ENCODE data around the gene NINJ2. TPM values are rescaled to one million over a fixed set of nuclear protein-coding genes. Genes with fewer than 3 reads are reported as not detected.

Gene NINJ2
- total RNA-seq, 6 experiments from 2014 or later = 6.4 to 17.7 (median 12.5) TPM

DNA sequence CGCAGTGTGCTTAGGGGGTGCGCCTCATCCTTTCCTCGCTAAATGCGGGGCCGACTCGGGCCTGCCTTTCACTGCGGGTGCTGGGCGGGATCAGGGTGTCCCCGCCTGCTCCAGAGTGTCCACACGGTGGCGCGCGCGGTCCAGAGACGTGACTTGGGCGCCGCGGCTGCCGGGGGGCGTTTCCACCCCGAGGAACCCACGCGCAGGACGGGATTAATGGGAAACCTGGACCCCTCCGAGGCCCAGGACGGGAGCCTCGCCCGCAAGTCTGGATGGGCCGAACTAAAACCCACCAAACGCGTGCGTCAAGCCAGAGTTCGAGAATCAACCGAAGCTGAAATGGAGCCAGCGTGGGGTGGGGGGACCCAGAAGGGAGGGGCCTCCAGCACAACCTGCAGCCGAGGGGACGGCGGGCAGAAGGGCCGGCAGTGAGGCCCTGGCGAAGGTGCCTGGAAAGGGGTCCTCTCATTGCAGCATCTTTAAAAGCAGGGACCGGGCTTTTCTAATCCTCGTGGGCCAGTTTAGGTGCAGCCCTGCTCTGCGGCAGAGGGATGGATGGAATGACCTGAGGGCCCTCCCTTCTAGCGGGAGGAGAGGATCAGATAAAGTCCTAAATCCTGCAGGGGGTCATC, 93.3 kb downstream of the NINJ2 start:
- Histone ChIP-seq H3K9me3 (no peaks in the 10 kb centered on the region), H3K4me3 (peak overlapping the region; percentile 53 to 65 (median 64)), H3K27ac (peak overlapping the region; percentile 61 to 90 (median 74)), H3K27me3 (no peaks in the 10 kb centered on the region), H3K36me3 (no peaks in the 10 kb centered on the region), H3K4me1 (peaks cover 0 to 20% (median 0%) of the 10 kb centered on the region in 4 donors)
- DNase-seq (peak; percentile 85 to 89 (median 88)), ATAC-seq (peak; percentile 72 to 82 (median 77))
- intact Hi-C loops (cut with DNase I) = loop anchor here (5.0 to 10.0 kb wide), 3 partner anchors 182 to 382 kb away; partner anchors contain the start of gene WNK1 (in 1 of the 2)
- WGBS (ENCODE audit: insufficient coverage, low coverage, low lambda C conversion rate, missing lambda C conversion rate) = 0% methylated on average over 14 of the region's 44 CpGs
- no peak for TF ChIP-seq POLR2A (IDR thresholded peaks at IDR 0.05)
- TF ChIP-seq, protein P1, sequence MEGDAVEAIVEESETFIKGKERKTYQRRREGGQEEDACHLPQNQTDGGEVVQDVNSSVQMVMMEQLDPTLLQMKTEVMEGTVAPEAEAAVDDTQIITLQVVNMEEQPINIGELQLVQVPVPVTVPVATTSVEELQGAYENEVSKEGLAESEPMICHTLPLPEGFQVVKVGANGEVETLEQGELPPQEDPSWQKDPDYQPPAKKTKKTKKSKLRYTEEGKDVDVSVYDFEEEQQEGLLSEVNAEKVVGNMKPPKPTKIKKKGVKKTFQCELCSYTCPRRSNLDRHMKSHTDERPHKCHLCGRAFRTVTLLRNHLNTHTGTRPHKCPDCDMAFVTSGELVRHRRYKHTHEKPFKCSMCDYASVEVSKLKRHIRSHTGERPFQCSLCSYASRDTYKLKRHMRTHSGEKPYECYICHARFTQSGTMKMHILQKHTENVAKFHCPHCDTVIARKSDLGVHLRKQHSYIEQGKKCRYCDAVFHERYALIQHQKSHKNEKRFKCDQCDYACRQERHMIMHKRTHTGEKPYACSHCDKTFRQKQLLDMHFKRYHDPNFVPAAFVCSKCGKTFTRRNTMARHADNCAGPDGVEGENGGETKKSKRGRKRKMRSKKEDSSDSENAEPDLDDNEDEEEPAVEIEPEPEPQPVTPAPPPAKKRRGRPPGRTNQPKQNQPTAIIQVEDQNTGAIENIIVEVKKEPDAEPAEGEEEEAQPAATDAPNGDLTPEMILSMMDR (IDR thresholded peaks at IDR 0.05) = peak; percentile 94 to 96 (median 96)

DNA sequence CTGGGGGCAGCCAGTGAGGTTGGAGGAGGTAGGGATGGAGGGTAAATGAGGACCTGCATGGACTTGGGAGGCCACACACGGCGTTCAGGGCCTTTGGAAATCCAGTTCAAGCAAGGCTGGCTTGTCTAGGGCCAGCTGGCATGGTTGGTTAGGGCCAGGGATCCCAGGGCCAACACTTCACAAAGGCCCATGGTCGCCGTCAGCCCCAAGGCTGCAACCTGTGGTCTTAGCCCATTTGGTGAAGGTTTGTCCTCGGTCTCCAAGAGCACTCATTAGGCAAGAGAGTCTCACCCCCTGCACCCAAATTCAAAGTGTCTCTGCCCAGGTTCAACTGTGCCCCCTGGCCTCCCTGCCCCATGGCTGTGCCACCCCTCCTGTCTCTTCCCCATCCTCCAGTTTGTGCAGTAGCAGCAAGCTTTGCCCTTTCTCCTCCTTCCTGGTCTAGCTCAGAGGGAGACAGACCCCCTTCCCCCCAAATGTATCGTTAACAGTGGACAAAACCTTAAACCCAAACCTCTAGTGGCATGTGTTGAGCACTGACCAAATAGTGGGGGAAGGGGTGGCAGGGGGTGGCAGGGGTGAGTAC, 94.1 kb downstream of the NINJ2 start:
- no peak overlapping the region for H3K27ac ChIP-seq
- no peaks in the 10 kb centered on the region for H3K9me3 ChIP-seq
- intact Hi-C loops (cut with DNase I) = loop anchor here in 1 of 2 donors (5.0 to 10.0 kb wide), 2 partner anchors 246 to 383 kb away; no protein-coding TSS in a partner anchor
- ATAC-seq (no peak), DNase-seq (peak in 1 of 3 donors; percentile 48)
- no peak for TF ChIP-seq POLR2A (IDR thresholded peaks at IDR 0.05)
- TF ChIP-seq, protein P1 (IDR thresholded peaks at IDR 0.05) = no peak
- WGBS (ENCODE audit: insufficient coverage, low coverage, low lambda C conversion rate, missing lambda C conversion rate) = 0% methylated on average over 1 of the region's 6 CpGs
- H3K4me3 ChIP-seq = peak overlapping the region in 1 of 3 donors; percentile 65
- no peaks in the 10 kb centered on the region for H3K27me3 ChIP-seq
- H3K4me1 ChIP-seq = peaks cover 0 to 20% (median 0%) of the 10 kb centered on the region in 4 donors
- no peaks in the 10 kb centered on the region for H3K36me3 ChIP-seq

DNA sequence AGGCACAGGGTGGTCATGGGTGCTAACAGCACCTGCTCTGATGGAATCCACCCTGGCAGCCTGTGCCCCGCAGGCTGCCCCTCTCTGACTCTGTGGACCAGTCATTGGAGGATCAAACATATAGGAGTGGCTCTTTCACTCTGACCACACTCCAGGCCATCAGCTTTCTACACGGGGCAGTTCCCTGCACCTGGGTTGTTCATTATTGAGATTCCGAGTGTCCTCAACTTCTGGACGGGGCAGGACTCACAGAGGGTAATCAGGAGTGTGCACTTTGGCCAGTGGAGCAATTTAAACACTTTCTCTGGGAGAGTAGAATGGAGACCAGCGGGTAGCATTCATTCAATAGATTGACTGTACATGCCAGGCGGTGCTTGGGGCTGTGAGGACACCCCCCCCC, 94.8 kb downstream of the NINJ2 start:
- Histone ChIP-seq H3K27me3 (no peaks in the 10 kb centered on the region), H3K36me3 (no peaks in the 10 kb centered on the region), H3K9me3 (no peaks in the 10 kb centered on the region), H3K4me3 (no peak overlapping the region), H3K4me1 (peaks cover 0 to 20% (median 0%) of the 10 kb centered on the region in 4 donors), H3K27ac (no peak overlapping the region)
- TF ChIP-seq, protein P1 (IDR thresholded peaks at IDR 0.05) = no peak
- TF ChIP-seq POLR2A (IDR thresholded peaks at IDR 0.05) = no peak
- peak in 2 of 3 donors; percentile 18 to 22 for DNase-seq
- WGBS (ENCODE audit: insufficient coverage, low coverage, low lambda C conversion rate, missing lambda C conversion rate) = 62% methylated on average over 4 of the region's 6 CpGs
- intact Hi-C loops (cut with DNase I) = loop anchor here in 1 of 2 donors (5.0 to 10.0 kb wide), 2 partner anchors 246 to 384 kb away; no protein-coding TSS in a partner anchor
- ATAC-seq = no peak

DNA sequence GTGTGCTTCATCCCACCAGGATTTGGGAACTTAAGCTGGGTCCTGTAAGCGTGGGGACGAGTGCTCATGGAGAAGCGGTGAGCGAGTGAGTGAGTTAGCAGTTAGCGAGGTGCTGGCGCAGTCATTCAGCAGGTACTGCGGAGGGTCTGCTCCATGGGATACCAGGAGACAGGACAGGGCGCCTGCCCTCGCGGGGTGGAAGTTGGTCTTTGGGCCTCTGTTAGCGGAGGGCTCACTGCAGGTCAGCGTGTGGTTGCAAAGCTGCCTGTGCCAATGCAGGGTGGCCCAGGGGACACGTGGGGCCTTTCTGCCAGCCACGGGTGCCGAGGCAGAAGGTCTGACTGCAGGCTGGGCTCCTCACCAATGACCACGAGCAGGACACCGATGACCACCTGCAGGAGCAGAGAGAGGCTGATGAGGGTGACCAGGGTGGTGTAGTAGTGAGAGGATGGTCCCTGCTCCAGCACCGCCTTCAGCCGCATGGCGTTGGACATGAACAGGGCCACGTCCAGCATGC, 97.6 kb downstream of the NINJ2 start:
- H3K27me3 ChIP-seq = no peaks in the 10 kb centered on the region
- no peak overlapping the region for H3K27ac ChIP-seq
- H3K9me3 ChIP-seq = no peaks in the 10 kb centered on the region
- no peaks in the 10 kb centered on the region for H3K36me3 ChIP-seq
- TF ChIP-seq, protein P1 (IDR thresholded peaks at IDR 0.05) = no peak
- ATAC-seq (no peak), DNase-seq (no peak)
- no peak overlapping the region for H3K4me3 ChIP-seq
- intact Hi-C loops (cut with DNase I) = loop anchor here in 1 of 2 donors (5.0 to 10.0 kb wide), 2 partner anchors 249 to 387 kb away; no protein-coding TSS in a partner anchor
- peaks cover 0 to 13% (median 0%) of the 10 kb centered on the region in 4 donors for H3K4me1 ChIP-seq
- 70% methylated on average over 2 of the region's 21 CpGs for WGBS (ENCODE audit: insufficient coverage, low coverage, low lambda C conversion rate, missing lambda C conversion rate)

All from right lobe of liver (tissue), 6 donors.